DMS 273 (cell line): ENCODE data around the gene PDE7B.

Source experiments
- DNase-seq: peaks from one replicate; lab custom pipeline; 2025; ENCODE audit not compliant: unreplicated experiment; lab: John Stamatoyannopoulos, UW

The PDE7B gene

GRCh38 chr6:135851442-135852271 is at the start of gene PDE7B:
Gene PDE7B (plus strand): TSS chr6:135851701.
- DNase-seq = peak; percentile 79

DNA sequence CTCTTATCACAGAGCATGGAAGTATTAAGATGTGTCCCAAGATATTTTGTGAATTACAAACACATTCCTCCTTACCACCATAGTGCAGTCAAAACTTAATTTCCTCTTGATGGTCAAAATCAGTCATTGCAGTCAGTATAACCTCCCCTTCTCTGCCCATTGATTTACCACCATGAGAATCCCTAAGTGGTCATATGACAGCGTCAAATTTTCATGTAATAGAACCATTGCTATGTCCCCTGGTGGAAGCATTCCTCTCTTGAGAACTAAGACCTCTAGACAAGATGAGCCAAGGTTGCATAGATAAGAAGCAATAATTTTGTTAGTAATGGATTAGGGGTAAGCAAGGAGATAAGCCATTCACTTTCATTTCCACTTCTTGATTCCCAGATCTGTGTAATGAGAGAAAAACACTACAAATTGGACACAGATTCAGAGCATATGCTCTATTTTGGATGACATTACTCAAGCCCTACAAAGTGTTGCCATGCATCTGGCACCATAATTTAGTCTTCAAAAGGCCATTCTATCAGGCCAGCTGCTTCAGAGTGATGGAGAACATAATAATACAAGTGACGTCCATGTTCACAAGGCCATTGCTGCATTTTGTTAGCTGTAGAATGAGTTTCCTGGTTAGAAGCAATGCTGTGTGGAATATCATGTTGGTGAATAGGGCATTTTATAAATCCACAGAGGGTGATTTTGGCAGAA is 49.6 kb upstream of the PDE7B start:
- peak; percentile 49 for DNase-seq

GRCh38 chr6:135810486-135810885 is 41.0 kb upstream of the PDE7B start:
- no peak for DNase-seq

DNA sequence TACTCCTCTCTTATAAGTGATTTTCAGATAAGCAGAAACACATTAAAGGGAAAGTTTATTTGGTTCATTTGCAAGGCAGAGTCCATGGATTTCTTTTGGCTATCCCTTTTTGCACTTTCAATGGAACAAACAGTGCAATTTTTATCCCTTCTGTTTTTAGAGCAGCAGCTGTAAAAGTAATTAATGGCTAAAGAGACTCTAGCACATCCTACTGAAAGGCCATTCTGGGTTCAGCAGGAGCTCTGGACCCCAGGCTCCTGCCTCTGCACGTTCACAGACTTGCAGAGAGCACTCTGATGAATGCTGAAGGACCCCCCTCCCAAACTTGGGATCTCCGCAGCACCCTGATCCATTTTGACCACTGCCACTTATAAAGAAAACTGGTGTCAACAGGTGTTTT is 40.3 kb upstream of the PDE7B start:
- DNase-seq = no peak

GRCh38 chr6:135811644-135812526 is 39.6 kb upstream of the PDE7B start:
- DNase-seq = no peak

DNA sequence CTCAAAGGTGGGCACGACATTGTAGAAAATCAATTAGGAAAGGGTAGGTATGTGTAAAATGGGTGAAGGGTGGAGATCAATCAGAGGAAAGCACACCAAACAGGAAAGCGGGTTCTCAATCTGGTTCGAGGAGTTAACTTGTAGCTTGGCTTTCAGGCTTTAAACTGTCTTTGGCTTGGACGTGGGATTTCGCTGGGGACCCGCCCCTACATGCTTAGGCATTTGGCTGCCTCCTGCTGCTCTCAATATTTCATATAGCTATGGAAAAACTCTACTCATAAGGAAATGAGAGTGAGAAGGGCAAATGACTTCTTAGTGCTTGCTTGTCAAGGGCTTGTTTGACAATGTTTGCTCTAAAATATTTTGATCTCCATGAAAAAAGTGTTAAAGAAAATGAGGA is 38.1 kb upstream of the PDE7B start:
- DNase-seq = no peak

DNA sequence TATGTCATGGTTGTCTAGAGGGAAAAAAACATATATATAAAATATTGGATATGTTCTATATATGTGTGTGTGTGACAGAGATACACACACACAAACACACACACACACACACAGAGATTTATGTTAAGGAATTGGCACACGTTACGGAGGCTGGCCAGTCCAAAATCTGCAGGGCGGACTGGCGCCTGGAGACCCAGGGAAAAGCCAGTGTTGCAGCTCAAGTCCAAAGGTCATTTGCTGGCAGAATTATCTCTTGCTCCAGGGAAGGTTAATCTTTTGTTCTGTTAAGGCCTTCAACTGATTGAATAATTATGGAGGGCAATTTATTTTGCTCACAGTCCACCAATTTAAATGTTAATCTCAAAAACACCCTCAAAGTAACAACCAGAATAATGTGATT is 37.5 kb upstream of the PDE7B start:
- DNase-seq = no peak

DNA sequence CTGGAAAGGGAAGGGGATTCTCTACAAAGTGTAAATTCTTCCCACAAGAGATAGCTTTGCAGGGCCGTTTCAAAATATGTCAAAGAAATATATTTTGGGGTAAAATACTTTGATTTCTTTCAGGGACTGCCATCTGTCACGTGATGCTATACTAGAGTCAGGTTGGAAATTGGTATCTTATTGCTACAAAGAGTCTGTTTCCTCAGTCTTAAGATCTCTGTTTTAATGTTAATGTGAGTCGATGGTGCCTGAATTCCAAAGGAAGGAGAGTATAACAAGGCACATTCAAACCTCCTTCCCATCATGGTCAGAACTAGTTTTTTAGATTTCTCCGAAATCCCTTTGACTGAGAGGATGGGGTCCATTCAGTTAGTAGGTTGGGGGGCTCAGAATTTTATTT is 36.3 kb upstream of the PDE7B start:
- DNase-seq = no peak

- no peak for DNase-seq
Measured at GRCh38 chr6:135817035-135817434, 34.5 kb upstream of the PDE7B start.

DNA sequence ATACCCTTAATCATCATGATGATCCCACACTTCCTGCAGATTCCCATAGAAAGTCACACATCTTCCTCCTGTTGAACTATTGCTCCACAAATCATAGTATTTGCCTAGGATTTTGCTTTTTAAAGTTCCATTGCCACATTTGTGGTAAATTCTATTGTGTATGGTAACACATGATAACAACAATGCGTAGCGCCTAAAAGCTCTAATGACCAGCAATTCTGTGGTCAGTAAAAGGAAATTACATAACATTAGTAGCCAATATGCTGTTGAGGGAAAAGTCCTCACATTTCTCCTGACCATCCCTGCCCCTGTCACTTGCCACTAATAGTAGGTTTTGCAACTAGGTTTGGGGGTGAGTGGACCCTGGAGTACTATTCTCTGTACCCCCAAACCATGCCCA is 31.8 kb upstream of the PDE7B start:
- DNase-seq = no peak

DNA sequence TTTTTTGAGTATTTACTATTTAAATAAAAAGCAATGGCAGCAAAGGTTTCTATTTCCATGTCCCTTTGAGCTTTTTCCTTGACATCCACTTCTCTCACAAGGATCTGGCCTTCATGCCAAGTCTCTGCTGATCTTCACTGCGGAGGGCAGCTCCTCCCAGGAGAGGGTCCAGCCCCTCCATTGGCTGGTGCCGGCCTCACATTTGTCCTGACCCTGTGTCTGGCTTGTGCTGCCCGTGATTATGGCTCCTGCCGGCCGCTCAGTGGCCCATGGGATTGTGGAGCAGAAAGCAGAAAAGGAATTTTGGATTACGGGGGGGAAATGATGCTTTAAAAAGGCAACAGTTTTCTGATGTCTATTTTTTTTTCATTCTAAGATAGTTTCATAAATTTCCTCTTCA is 31.2 kb upstream of the PDE7B start:
- no peak for DNase-seq

- no peak for DNase-seq
Measured at GRCh38 chr6:135823851-135824250, 27.6 kb upstream of the PDE7B start.

GRCh38 chr6:135826236-135826804 is 25.2 kb upstream of the PDE7B start:
- DNase-seq = no peak

GRCh38 chr6:135828021-135828420 is 23.5 kb upstream of the PDE7B start:
- no peak for DNase-seq

GRCh38 chr6:135830452-135830881 is 21.0 kb upstream of the PDE7B start:
- DNase-seq = no peak

DNA sequence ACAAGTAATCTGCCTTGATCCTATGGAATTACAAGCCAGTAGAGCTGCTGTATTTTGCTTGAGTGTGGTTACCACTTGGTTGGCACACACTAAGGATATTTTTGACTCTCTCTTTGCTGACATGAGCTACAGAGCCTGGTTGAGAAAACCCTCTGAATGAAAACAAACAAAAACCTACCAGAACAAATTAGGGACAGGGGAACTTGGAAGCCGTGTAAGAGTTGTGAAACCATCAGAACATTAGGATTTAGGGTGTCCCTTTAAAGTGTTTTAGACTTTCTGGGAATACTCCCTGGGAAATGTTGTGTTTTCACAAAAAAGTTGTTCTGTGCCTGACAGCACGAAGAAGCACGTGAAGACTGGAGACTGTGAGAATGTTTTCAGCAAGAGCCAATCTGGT is 20.5 kb upstream of the PDE7B start:
- no peak for DNase-seq

DNA sequence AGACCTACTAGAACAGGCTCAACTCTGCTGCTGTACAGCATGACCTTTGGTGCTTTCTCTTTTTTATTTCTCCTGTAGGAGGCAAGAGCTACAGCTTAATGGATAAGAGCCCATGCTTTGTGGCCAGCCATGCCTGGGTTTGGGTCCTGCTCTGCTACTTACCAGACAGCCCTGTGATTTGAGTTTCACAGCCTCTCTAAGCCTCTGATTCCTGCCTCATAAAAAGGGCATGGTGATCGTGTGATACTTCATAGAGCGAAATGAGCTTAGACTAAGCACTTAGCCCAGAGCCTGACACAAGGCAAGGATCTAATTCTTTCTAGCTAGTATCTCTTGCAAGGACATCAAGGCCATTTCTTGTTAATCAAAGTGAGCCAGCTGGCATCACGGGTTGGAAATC is 19.3 kb upstream of the PDE7B start:
- DNase-seq = no peak

DNA sequence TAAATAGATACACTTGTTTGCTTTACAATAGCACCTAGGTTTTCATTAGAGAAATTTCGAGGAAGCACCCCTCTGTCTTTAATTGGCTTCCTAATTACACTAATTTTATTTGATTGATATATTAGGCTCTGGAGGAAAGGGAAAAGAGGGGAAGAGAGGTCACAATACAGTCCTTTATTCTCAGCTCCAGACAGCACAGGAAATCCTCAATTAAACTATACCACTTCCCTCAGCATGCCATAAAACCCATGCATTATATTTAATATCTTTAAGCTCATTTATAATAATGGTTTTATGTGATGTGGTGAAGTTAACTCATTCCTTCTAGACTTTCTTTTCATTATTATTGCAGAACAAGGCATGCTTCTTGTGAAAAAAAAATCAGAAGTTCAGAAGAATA is 17.7 kb upstream of the PDE7B start:
- DNase-seq = no peak

- no peak for DNase-seq
Measured at GRCh38 chr6:135837735-135838449, 13.6 kb upstream of the PDE7B start.

GRCh38 chr6:135839121-135839520 is 12.4 kb upstream of the PDE7B start:
- no peak for DNase-seq
